Esophagus squamous epithelium (tissue), 5 donors: ENCODE data around the gene OR10A3. TPM values are rescaled to one million over a fixed set of nuclear protein-coding genes. Genes with fewer than 3 reads are reported as not detected.

ENCODE experiments used
- DNase-seq: peaks from one replicate; lab custom pipeline; 2025; lab: John Stamatoyannopoulos, UW
- H3K27ac ChIP-seq, 4 donors: fragments of 200-600 bp; sonication (generic); one replicate each; pipeline ENCODE4 v1.5.1; 2016 to 2019; ENCODE audit warnings: mild to moderate bottlenecking in 1 of 4
- H3K27me3 ChIP-seq, 4 donors: fragments of 200-600 bp; sonication (generic); 1 replicate in 3 of 4; 2 replicates in 1 of 4; pipeline versions ENCODE4 v1.5.1 to v1.6.0; 2017 to 2021; ENCODE audit warnings: antibody characterized with exemption in 1 of 4
- H3K36me3 ChIP-seq, 3 donors: fragments of 200-600 bp; sonication (generic); one replicate each; pipeline ENCODE4 v1.5.1; 2016 to 2019
- H3K4me1 ChIP-seq, 3 donors: fragments of 200-600 bp; sonication (generic); one replicate each; pipeline ENCODE4 v1.5.1; 2017 to 2019
- H3K4me3 ChIP-seq, 4 donors: fragments of 200-600 bp; sonication (generic); 1 replicate in 3 of 4; 2 replicates in 1 of 4; pipeline ENCODE4 v1.5.1; 2016 to 2019; ENCODE audit warnings: mild to moderate bottlenecking in 2 of 4, moderate library complexity in 1 of 4
- H3K9me3 ChIP-seq, 3 donors: fragments of 200-600 bp; sonication (generic); one replicate each; pipeline ENCODE4 v1.5.1; 2016 to 2019
- CTCF ChIP-seq, 6 experiments: fragments of 450-650 bp in 4 of 6; fragments of 200-600 bp in 2 of 6; sonication (generic) in 2 of 6; IDR thresholded peaks; one replicate each; pipeline ENCODE4 v1.5.1; 2016 to 2019; ENCODE audit warnings: antibody characterized with exemption in 6 of 6, mild to moderate bottlenecking in 4 of 6, moderate library complexity in 4 of 6
- POLR2A ChIP-seq, 4 donors: fragments of 450-650 bp; IDR thresholded peaks; one replicate each; pipeline ENCODE4 v1.6.1; 2017; ENCODE audit warnings: antibody characterized with exemption in 4 of 4, mild to moderate bottlenecking in 4 of 4, moderate library complexity in 3 of 4
- WGBS, 2 donors: methylation state at CpG; one replicate each; pipeline ENCODE4 v1.1.5; 2018; 5-methylcytosine and 5-hydroxymethylcytosine counted together
- intact Hi-C: fragments of 100-400 bp; cut with DNase I; formaldehyde crosslinking; loops from one replicate; pipeline ENCODE4 v1.15.0; 2022
- total RNA-seq, 4 donors: library from RNA; depleted of rRNA; stranded (reverse); fragments of >200 nt; gene quantifications; one replicate each; pipeline ENCODE4 v1.1.0, GENCODE V29; 2016
- donor health status: DM: yes; HTN: yes; CAD: no.

The OR10A3 gene
- total RNA-seq, 4 donors from 2014 or later = not detected

GRCh38 chr11:7981619-7982157 is 40.2 kb upstream of the OR10A3 start:
- Histone ChIP-seq H3K27ac (no peak overlapping the region), H3K9me3 (no peaks in the 10 kb centered on the region), H3K4me1 (peaks cover 0 to 6% (median 0%) of the 10 kb centered on the region in 3 donors), H3K4me3 (no peak overlapping the region), H3K36me3 (no peaks in the 10 kb centered on the region), H3K27me3 (no peaks in the 10 kb centered on the region)
- no peak for TF ChIP-seq CTCF (IDR thresholded peaks at IDR 0.05)
- no peak for TF ChIP-seq POLR2A (IDR thresholded peaks at IDR 0.05)
- 60% methylated on average over 1 of the region's 1 CpG; no CpG with 5 or more reads in 1 of the 2 donors for WGBS, 2 donors
- intact Hi-C loops = loop anchor here (5.0 kb wide), 1 partner anchor 89 kb away; no protein-coding TSS in a partner anchor
- DNase-seq = no peak

GRCh38 chr11:7977232-7977917 is 35.9 kb upstream of the OR10A3 start:
- Histone ChIP-seq H3K27me3 (no peaks in the 10 kb centered on the region), H3K4me1 (no peaks in the 10 kb centered on the region), H3K36me3 (no peaks in the 10 kb centered on the region), H3K4me3 (no peak overlapping the region), H3K9me3 (no peaks in the 10 kb centered on the region), H3K27ac (no peak overlapping the region)
- TF ChIP-seq POLR2A (IDR thresholded peaks at IDR 0.05) (no peak), CTCF (IDR thresholded peaks at IDR 0.05) (no peak)
- WGBS, 2 donors = 56 to 60% methylated on average over 5 of the region's 5 CpGs
- DNase-seq = no peak
- intact Hi-C loops = no loop called here

GRCh38 chr11:7974668-7975067 is 33.2 kb upstream of the OR10A3 start:
- Histone ChIP-seq H3K36me3 (no peaks in the 10 kb centered on the region), H3K9me3 (no peaks in the 10 kb centered on the region), H3K27me3 (no peaks in the 10 kb centered on the region), H3K4me1 (no peaks in the 10 kb centered on the region), H3K4me3 (no peak overlapping the region), H3K27ac (no peak overlapping the region)
- intact Hi-C loops = no loop called here
- WGBS, 2 donors = 79 to 84% methylated on average over 2 of the region's 2 CpGs
- no peak for DNase-seq
- TF ChIP-seq POLR2A (IDR thresholded peaks at IDR 0.05) = no peak
- no peak for TF ChIP-seq CTCF (IDR thresholded peaks at IDR 0.05)

- 76 to 82% methylated on average over 5 of the region's 5 CpGs for WGBS, 2 donors
- TF ChIP-seq CTCF (IDR thresholded peaks at IDR 0.05) (no peak), POLR2A (IDR thresholded peaks at IDR 0.05) (no peak)
- no peaks in the 10 kb centered on the region for H3K36me3 ChIP-seq
- DNase-seq = no peak
- no peak overlapping the region for H3K27ac ChIP-seq
- H3K4me3 ChIP-seq = no peak overlapping the region
- H3K4me1 ChIP-seq = no peaks in the 10 kb centered on the region
- no peaks in the 10 kb centered on the region for H3K27me3 ChIP-seq
- intact Hi-C loops = no loop called here
- H3K9me3 ChIP-seq = no peaks in the 10 kb centered on the region
Measured at GRCh38 chr11:7973011-7973410, 31.5 kb upstream of the OR10A3 start.

- no peak for TF ChIP-seq POLR2A (IDR thresholded peaks at IDR 0.05)
- no peak for TF ChIP-seq CTCF (IDR thresholded peaks at IDR 0.05)
- H3K27ac ChIP-seq = no peak overlapping the region
- H3K4me1 ChIP-seq = no peaks in the 10 kb centered on the region
- H3K27me3 ChIP-seq = no peaks in the 10 kb centered on the region
- intact Hi-C loops = no loop called here
- H3K4me3 ChIP-seq = no peak overlapping the region
- H3K9me3 ChIP-seq = no peaks in the 10 kb centered on the region
- no peaks in the 10 kb centered on the region for H3K36me3 ChIP-seq
- no peak for DNase-seq
Measured at GRCh38 chr11:7971846-7972245, 30.3 kb upstream of the OR10A3 start.
